C4-2B (cell line): ENCODE measurements around the gene ISG20L2.
A peak's percentile ranks its signal among the peaks of the same experiment; 100 is the strongest.

Source experiments
- H3K27ac ChIP-seq: fragments of 450-650 bp; 2 replicates; pipeline ENCODE4 v1.5.1; 2017
- CTCF ChIP-seq: fragments of 450-650 bp; conservative IDR thresholded peaks from 2 replicates; pipeline ENCODE4 v1.5.1; 2017; ENCODE audit warnings: mild to moderate bottlenecking
- ZFX ChIP-seq: fragments of 450-650 bp; IDR thresholded peaks from 2 replicates; pipeline ENCODE4 v1.6.1; 2017

Gene ISG20L2

GRCh38 chr1:156680056-156680455 is 48.5 kb downstream of the ISG20L2 start:
- TF ChIP-seq ZFX (no peak), CTCF (no peak)
- no peak overlapping the region for H3K27ac ChIP-seq

DNA sequence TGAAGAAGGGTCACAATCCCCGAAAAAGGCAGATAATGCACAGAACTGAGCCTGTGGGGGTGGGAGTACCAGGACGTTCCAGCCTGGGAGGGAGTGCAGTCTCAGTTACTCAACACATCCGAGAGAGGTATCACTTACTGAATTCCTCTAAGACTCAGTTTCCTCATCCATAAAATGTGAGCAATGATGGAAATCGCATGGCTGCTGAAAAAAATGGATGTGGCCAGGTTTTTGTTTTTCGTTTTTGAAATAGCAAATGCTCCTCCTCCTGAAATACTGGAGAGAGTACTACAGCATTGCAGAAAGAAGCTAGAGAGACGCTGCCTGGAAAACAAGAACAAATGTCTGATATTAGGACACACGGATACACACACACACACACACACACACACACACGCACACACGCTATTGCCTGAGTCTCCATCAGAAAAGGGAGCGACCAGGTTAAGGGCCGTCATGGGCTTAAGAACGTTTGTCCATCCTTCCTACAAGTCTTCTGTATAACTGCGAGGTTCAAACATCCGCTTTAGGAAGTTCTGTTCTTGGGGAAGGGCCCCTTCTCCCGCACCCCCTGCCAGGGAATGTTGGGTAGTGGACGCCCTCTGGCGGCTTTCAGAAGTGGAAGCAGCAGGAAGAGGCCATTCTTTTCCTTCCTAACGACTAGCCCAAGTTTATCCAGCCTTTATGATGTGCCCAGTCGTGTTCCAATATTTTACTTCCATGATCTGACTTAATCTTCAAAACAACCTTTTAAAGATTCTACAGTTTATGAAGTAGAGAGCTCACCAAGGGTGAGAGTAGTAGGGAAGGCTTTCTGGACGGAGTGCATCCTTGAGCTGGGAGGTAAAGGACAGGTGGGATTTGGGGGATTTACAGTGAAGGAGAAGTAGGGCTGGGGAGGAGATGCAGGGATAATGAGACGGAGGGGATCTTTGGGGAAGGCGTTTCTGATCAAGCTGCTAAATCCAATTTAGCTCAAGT is 50.7 kb downstream of the ISG20L2 start:
- H3K27ac ChIP-seq: no peak overlapping the region
- TF ChIP-seq CTCF (peak; percentile 94), ZFX (no peak)

GRCh38 chr1:156676820-156677615 is 51.5 kb downstream of the ISG20L2 start, which contains the start of gene NES:
Gene NES (minus strand): TSS chr1:156677407. CDS start chr1:156677264, 143 bp downstream.
- H3K27ac ChIP-seq: peak within 1 kb of the TSS; percentile 26; the same call in 1 of the 2 replicates
- TF ChIP-seq CTCF (no peak), ZFX (no peak)

DNA sequence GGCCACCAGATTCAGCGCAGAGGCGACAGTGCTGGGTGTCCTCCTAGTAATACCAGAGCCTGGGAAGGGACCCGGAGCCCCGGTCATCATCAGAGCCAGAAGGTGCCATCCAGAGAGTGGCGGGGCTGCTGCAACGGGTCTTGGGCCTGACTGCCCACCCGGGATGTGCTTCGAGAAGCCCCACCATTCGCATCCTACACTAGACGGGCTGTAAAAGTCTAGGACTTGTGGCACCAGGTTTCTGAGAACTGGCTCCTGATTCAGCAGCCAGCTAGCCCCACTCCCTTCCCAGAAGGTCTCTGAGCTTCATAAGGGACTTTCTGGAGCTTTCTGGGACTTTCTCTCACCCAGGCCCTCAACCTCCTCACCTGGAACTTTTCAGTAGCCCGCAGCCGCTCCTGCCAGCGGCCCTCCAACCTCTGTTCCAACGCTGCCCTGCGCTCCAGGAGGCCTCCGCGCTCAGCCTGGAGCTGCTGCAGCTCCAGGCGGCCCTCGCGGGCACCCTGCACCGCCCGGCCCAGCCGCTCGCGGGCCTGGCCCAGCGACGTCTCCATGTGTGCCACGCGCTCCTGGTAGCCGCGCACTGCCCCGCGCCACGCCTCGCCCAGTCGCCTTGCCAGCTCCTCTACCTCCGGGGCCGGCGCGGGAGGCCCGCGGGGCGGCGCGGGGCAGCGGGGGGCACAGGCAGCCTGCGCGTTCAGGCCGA is 52.3 kb downstream of the ISG20L2 start:
- H3K27ac ChIP-seq: peak overlapping the region; percentile 26; the same call in 1 of the 2 replicates
- TF ChIP-seq ZFX: 0 out of 2 replicates have a peak, but pooled peaks have one; percentile 33
- no peak for TF ChIP-seq CTCF

GRCh38 chr1:156675210-156676113 is 53.1 kb downstream of the ISG20L2 start:
- TF ChIP-seq ZFX (no peak), CTCF (no peak)
- no peak overlapping the region for H3K27ac ChIP-seq

DNA sequence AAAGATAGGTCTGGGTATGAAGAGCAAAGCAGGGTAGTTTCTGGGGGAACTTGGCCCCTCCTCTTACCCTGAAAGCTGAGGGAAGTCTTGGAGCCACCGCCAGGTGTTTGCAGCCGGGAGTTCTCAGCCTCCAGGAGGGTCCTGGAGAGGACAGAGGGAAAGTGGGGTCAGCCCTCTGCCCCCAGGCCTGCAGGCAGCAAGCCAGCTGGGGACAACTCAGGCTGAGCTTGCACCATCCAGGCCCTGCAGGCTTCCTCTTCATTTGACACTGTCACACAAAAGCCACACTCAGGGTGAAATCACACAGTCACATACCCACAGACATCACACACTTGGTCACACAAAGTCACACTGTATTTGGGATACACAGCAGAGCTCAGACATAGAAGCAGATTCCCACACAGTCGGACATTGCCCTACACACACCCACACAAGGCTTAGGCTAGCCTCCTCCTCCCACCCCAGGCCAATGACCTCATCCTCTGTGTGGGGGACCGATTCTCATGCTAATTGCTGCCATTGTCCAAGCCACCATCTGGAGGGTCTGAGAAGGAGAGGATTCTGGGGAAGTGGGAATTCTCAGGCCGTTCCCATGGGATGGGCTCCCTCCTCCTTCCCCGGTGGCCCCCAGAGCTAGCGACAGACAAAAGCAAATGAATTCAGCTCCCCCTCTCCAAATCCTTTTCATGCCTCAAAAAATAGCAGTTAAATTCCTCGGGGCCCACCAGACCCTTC is 55.0 kb downstream of the ISG20L2 start:
- TF ChIP-seq ZFX (no peak), CTCF (no peak)
- no peak overlapping the region for H3K27ac ChIP-seq
